GM19463 (cell line): ENCODE data around the gene SLC34A2.
A peak's percentile ranks its signal among the peaks of the same experiment; 100 is the strongest.

Experiments
- ATAC-seq: cut with Tn5 transposase; IDR thresholded peaks from one replicate; pipeline ENCODE4 v1.9.1; 2021; ENCODE audit warnings: mild to moderate bottlenecking, moderate library complexity; ENCODE audit not compliant: unreplicated experiment

Gene SLC34A2

DNA sequence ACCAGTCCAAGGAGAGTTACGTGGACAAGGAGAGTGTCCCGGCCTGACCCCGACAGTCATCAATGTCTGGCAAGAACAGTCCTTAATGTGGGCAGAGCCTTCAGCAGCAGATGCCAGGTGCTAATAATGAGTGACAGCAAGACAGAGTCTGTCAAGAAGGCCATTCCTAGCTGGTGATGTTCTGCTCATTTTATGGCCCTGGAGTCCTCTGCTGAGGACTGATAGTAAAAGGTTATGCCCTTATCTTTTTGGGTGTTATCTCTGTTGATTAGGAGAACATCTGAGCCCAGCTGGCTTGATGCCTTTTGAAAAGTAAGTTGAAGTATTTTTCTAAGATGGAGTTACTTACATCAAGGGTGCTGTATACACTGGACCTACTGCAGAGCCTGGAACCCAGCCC lies 67.3 kb downstream of the SLC34A2 start:
- ATAC-seq = no peak

GRCh38 chr4:25723409-25723808 lies 67.8 kb downstream of the SLC34A2 start:
- ATAC-seq = no peak

- no peak for ATAC-seq
These were observed 70.2 kb downstream of the SLC34A2 start for GRCh38 chr4:25725870-25726269.

GRCh38 chr4:25727711-25728493 lies 72.3 kb downstream of the SLC34A2 start:
- peak; percentile 58 for ATAC-seq
